HCT116 (cell line): ENCODE results near the gene KLHL3. TPM values are rescaled to one million over a fixed set of nuclear protein-coding genes. Genes with fewer than 3 reads are reported as not detected.

Source experiments
- ATAC-seq: fragments of 200-7000 bp; cut with Tn5 transposase; 2 replicates; pipeline ENCODE4 v1.9.1; 2020; ENCODE audit warnings: mild to moderate bottlenecking, moderate library complexity
- BruUV-seq: library from RNA; stranded (reverse); fragments of 400-500 nt; replicated peaks from 2 replicates; lab custom pipeline; 2021; lab: Mats Ljungman, UMichigan
- CTCF ChIA-PET: fragments of 300-600 bp; sonication (Branson Sonifier 250); formaldehyde crosslinking; loops from one replicate; lab custom pipeline; 2021; ENCODE audit warnings: antibody characterized with exemption; lab: Charles Lee
- POLR2A ChIA-PET: fragments of 300-600, 350-600 bp; sonication (Branson Sonifier 250); formaldehyde crosslinking; loops from one replicate; lab custom pipeline; 2021; ENCODE audit warnings: antibody characterized with exemption; lab: Charles Lee
- RAD21 ChIA-PET, 2 experiments: fragments of 300-600 bp; sonication (Branson Sonifier 250); formaldehyde crosslinking; loops; one replicate each; lab custom pipeline; 2023; ENCODE audit warnings: low total read pairs in 2 of 2; ENCODE audit not compliant: uncharacterized antibody in 2 of 2, unreplicated experiment in 2 of 2, low non-redundant PET in 1 of 2; lab: Charles Lee
- DNase-seq: peaks from one replicate; pipeline ENCODE4 v3.0.0-alpha.2; 2010; ENCODE audit warnings: low read depth, low spot score
- H2AFZ ChIP-seq: fragments of 200-600 bp; shearing (Covaris generic), sonication (generic); 2 replicates; pipeline ENCODE4 v1.6.1; 2017; ENCODE audit warnings: low read depth, mixed run types, mixed read lengths, antibody characterized with exemption, low read length; ENCODE audit not compliant: poor library complexity, severe bottlenecking
- H3K27ac ChIP-seq: 2 replicates; pipeline ENCODE4 v1.5.1; 2012; ENCODE audit warnings: low read depth, low read length
- H3K27me3 ChIP-seq: fragments of 200-600 bp; sonication (generic); 2 replicates; pipeline ENCODE4 v1.6.1; 2016; ENCODE audit warnings: mixed run types, low read length, mixed read lengths; ENCODE audit not compliant: insufficient read depth
- H3K36me3 ChIP-seq, 2 experiments: fragments of 200-500 bp in 1 of 2; fragments of 200-600 bp in 1 of 2; sonication (Bioruptor generic) in 1 of 2; sonication (generic) in 1 of 2; 2 replicates each; pipeline versions ENCODE4 v1.5.1 to v1.6.1; 2014 to 2016; ENCODE audit warnings: low read length in 2 of 2, inconsistent platforms in 1 of 2, mixed read lengths in 1 of 2, mixed run types in 1 of 2; ENCODE audit not compliant: insufficient read depth in 2 of 2, control insufficient read depth in 1 of 2
- H3K4me1 ChIP-seq, 2 experiments: fragments of 200-600 bp in 1 of 2; sonication (generic) in 1 of 2; 2 replicates each; pipeline versions ENCODE4 v1.5.1 to v1.6.1; 2012 to 2017; ENCODE audit warnings: low read length in 2 of 2, inconsistent platforms in 1 of 2, mild to moderate bottlenecking in 1 of 2, mixed read lengths in 1 of 2, mixed run types in 1 of 2, moderate library complexity in 1 of 2; ENCODE audit not compliant: insufficient read depth in 2 of 2, control insufficient read depth in 1 of 2
- H3K4me2 ChIP-seq: fragments of 200-600 bp; sonication (generic); 2 replicates; pipeline ENCODE4 v1.6.1; 2017; ENCODE audit warnings: mixed run types, low read length, mixed read lengths
- H3K4me3 ChIP-seq, 2 experiments: fragments of 200-600 bp in 1 of 2; sonication (generic) in 1 of 2; replicated peaks in 1 of 2; 2 replicates each; pipeline ENCODE4 v1.5.1; 2011 to 2016; ENCODE audit warnings: low read length in 2 of 2, control low read depth in 1 of 2, low read depth in 1 of 2, mild to moderate bottlenecking in 1 of 2, mixed read lengths in 1 of 2, mixed run types in 1 of 2
- H3K79me2 ChIP-seq: fragments of 200-600 bp; sonication (generic); 2 replicates; pipeline ENCODE4 v1.6.1; 2017; ENCODE audit warnings: mild to moderate bottlenecking, mixed run types, low read length, moderate library complexity, mixed read lengths; ENCODE audit not compliant: insufficient read depth
- H3K9ac ChIP-seq: fragments of 200-600 bp; sonication (generic); 2 replicates; pipeline ENCODE4 v1.6.1; 2016; ENCODE audit warnings: low read length, mixed read lengths
- H3K9me2 ChIP-seq: fragments of 200-600 bp; sonication (generic), shearing (Covaris generic); 2 replicates; pipeline ENCODE4 v1.6.1; 2017; ENCODE audit warnings: mixed run types, mild to moderate bottlenecking, moderate library complexity; ENCODE audit not compliant: insufficient read depth
- H3K9me3 ChIP-seq, 2 experiments: fragments of 200-500 bp in 1 of 2; fragments of 200-600 bp in 1 of 2; sonication (Bioruptor generic) in 1 of 2; sonication (generic) in 1 of 2; 2 replicates each; pipeline ENCODE4 v1.6.1; 2014 to 2017; ENCODE audit warnings: low read length in 2 of 2, mixed read lengths in 2 of 2, inconsistent platforms in 1 of 2, low read depth in 1 of 2, mild to moderate bottlenecking in 1 of 2, mixed run types in 1 of 2, moderate library complexity in 1 of 2; ENCODE audit not compliant: control insufficient read depth in 1 of 2, insufficient read depth in 1 of 2
- H4K20me1 ChIP-seq: fragments of 200-600 bp; sonication (generic), shearing (Covaris generic); 2 replicates; pipeline ENCODE4 v1.6.1; 2017; ENCODE audit warnings: mixed run types, mild to moderate bottlenecking, moderate library complexity; ENCODE audit not compliant: insufficient read depth
- ATF3 ChIP-seq: IDR thresholded peaks from 2 replicates; pipeline ENCODE4 v1.6.1; 2012
- CEBPB ChIP-seq: IDR thresholded peaks from 2 replicates; pipeline ENCODE4 v1.6.1; 2012; ENCODE audit warnings: low read depth
- EZH2 ChIP-seq: fragments of 200-600 bp; sonication (generic); IDR thresholded peaks from 2 replicates; pipeline ENCODE4 v1.6.1; 2017; ENCODE audit warnings: antibody characterized with exemption, mixed run types
- EZH2phosphoT487 ChIP-seq: fragments of 200-600 bp; IDR thresholded peaks from 2 replicates; pipeline ENCODE4 v1.6.1; 2018; ENCODE audit warnings: antibody characterized with exemption, borderline replicate concordance
- JUND ChIP-seq: IDR thresholded peaks from 2 replicates; pipeline ENCODE4 v1.6.1; 2012
- POLR2A ChIP-seq: IDR thresholded peaks from 2 replicates; pipeline ENCODE4 v1.7.0; 2011; ENCODE audit warnings: borderline replicate concordance; ENCODE audit not compliant: insufficient read depth, insufficient read length; ENCODE audit errors: extremely low read depth
- REST ChIP-seq: IDR thresholded peaks from 2 replicates; pipeline ENCODE4 v1.6.1; 2012; ENCODE audit warnings: low read depth
- SIN3A ChIP-seq: IDR thresholded peaks from 2 replicates; pipeline ENCODE4 v1.6.1; 2012; ENCODE audit warnings: low read depth
- SP1 ChIP-seq: IDR thresholded peaks from 2 replicates; pipeline ENCODE4 v1.6.1; 2012; ENCODE audit warnings: low read depth
- SRF ChIP-seq: IDR thresholded peaks from 2 replicates; pipeline ENCODE4 v1.6.1; 2012; ENCODE audit warnings: low read depth
- TCF7L2 ChIP-seq: IDR thresholded peaks from 2 replicates; pipeline ENCODE4 v1.7.0; 2011; ENCODE audit warnings: borderline replicate concordance, inconsistent platforms; ENCODE audit not compliant: insufficient read depth, insufficient read length; ENCODE audit errors: extremely low read depth
- ZBTB33 ChIP-seq: IDR thresholded peaks from 2 replicates; pipeline ENCODE4 v1.6.1; 2011; ENCODE audit warnings: mild to moderate bottlenecking, low read length, moderate library complexity; ENCODE audit not compliant: insufficient replicate concordance; ENCODE audit errors: extremely low read depth
- ZFX ChIP-seq: fragments of 450-650 bp; IDR thresholded peaks from 2 replicates; pipeline ENCODE4 v1.6.1; 2017
- ZNF274 ChIP-seq: fragments of 200-500 bp; sonication (Bioruptor generic); IDR thresholded peaks from 2 replicates; pipeline ENCODE4 v1.6.1; 2014; ENCODE audit warnings: mild to moderate bottlenecking, low read depth, low read length, inconsistent platforms
- intact Hi-C: fragments of 100-400 bp; cut with micrococcal nuclease; formaldehyde crosslinking; loops from 2 replicates; pipeline ENCODE4 v1.10.0; 2022
- total RNA-seq: library from RNA; stranded (reverse); gene quantifications from one replicate; pipeline ENCODE4 v1.2.1, GENCODE V29; 2021; ENCODE audit not compliant: unreplicated experiment

Gene KLHL3
- total RNA-seq, 1 experiment from 2014 or later, result not detected

GRCh38 chr5:137666461-137666850 lies 69.4 kb downstream of the KLHL3 start:
- Histone ChIP-seq H3K79me2 (no peaks in the 10 kb centered on the region), H4K20me1 (no peaks in the 10 kb centered on the region), H3K27me3 (no peaks in the 10 kb centered on the region), H3K9me3 (no peaks in the 10 kb centered on the region), H3K4me1 (no peaks in the 10 kb centered on the region), H3K9me2 (no peaks in the 10 kb centered on the region), H2AFZ (no peak overlapping the region), H3K4me3 (no peak overlapping the region), H3K36me3 (no peaks in the 10 kb centered on the region), H3K4me2 (no peak overlapping the region), H3K27ac (no peak overlapping the region), H3K9ac (no peak overlapping the region)
- TF ChIP-seq EZH2, result no peak
- intact Hi-C loops, result no loop called here
- DNase-seq (no peak), ATAC-seq (no peak)
- ChIA-PET CTCF (no interaction called here), RAD21 (no interaction called here), POLR2A (no interaction called here)
- no TSS peak for BruUV-seq

- no peak overlapping the region for H3K4me2 ChIP-seq
- no peaks in the 10 kb centered on the region for H3K79me2 ChIP-seq
- ChIA-PET RAD21 (no interaction called here), POLR2A (no interaction called here), CTCF (no interaction called here)
- H4K20me1 ChIP-seq, result no peaks in the 10 kb centered on the region
- no peaks in the 10 kb centered on the region for H3K9me3 ChIP-seq
- no peaks in the 10 kb centered on the region for H3K9me2 ChIP-seq
- no peak overlapping the region for H2AFZ ChIP-seq
- 0 out of 4 replicates have a peak, but pooled peaks cover 0 to under 1% of the 10 kb centered on the region in 2 experiments for H3K4me1 ChIP-seq
- no peak overlapping the region for H3K4me3 ChIP-seq
- intact Hi-C loops, result no loop called here
- DNase-seq (no peak), ATAC-seq (0 out of 2 replicates have a peak, but pooled peaks have one; percentile 17)
- no peak overlapping the region for H3K27ac ChIP-seq
- BruUV-seq, result no TSS peak
- no peaks in the 10 kb centered on the region for H3K27me3 ChIP-seq
- TF ChIP-seq JUND (no peak), ZNF274 (no peak), EZH2 (no peak), EZH2phosphoT487 (no peak), ZFX (no peak), SIN3A (no peak), CEBPB (no peak), ZBTB33 (no peak), POLR2A (no peak), SP1 (no peak), REST (no peak), ATF3 (no peak), SRF (no peak), TCF7L2 (no peak)
- H3K9ac ChIP-seq, result no peak overlapping the region
- H3K36me3 ChIP-seq, result no peaks in the 10 kb centered on the region
These were observed 70.0 kb downstream of the KLHL3 start for GRCh38 chr5:137665678-137666460.
